Measurements from ENCODE around the gene TEX2. TPM values are rescaled to one million over a fixed set of nuclear protein-coding genes. Genes with fewer than 3 reads are reported as not detected.

The TEX2 gene
- total RNA-seq, 1 donor from 2014 or later = 15.9 TPM

- intact Hi-C loops (cut with micrococcal nuclease) = no loop called here
These were observed 97.7 kb downstream of the TEX2 start for GRCh38 chr17:64165347-64165746.

- intact Hi-C loops (cut with micrococcal nuclease) = no loop called here
These were observed 98.3 kb downstream of the TEX2 start for GRCh38 chr17:64164596-64165285.

- intact Hi-C loops (cut with micrococcal nuclease) = no loop called here
These were observed 99.6 kb downstream of the TEX2 start for GRCh38 chr17:64163468-64163867.

GRCh38 chr17:64162554-64162953, 100.5 kb downstream of the TEX2 start:
- intact Hi-C loops (cut with micrococcal nuclease) = loop anchor here (1.0 kb wide), 1 partner anchor 22 kb away; no protein-coding TSS in a partner anchor

GRCh38 chr17:64161380-64162176, 101.5 kb downstream of the TEX2 start:
- intact Hi-C loops (cut with micrococcal nuclease) = loop anchor here (1.0 kb wide), 1 partner anchor 23 kb away; no protein-coding TSS in a partner anchor

DNA sequence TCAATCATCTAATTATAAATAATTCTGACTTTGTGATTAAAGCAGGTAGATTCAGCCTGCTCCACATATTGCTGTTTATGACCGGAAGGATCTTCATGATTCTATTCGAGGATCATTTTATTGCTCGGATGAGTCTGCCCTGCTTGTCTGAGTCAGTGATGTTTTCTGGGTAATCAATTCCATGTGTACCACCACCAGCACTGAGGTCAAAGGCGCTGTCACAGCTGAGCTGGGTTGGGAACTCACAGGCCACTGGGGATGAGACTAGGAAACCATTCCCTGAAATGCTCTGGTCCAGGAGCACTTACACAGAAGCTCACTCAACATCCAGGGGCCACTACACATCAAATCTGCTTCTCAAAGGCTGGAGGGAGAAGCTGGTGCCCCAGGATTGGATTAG, 102.7 kb downstream of the TEX2 start:
- intact Hi-C loops (cut with micrococcal nuclease) = no loop called here

DNA sequence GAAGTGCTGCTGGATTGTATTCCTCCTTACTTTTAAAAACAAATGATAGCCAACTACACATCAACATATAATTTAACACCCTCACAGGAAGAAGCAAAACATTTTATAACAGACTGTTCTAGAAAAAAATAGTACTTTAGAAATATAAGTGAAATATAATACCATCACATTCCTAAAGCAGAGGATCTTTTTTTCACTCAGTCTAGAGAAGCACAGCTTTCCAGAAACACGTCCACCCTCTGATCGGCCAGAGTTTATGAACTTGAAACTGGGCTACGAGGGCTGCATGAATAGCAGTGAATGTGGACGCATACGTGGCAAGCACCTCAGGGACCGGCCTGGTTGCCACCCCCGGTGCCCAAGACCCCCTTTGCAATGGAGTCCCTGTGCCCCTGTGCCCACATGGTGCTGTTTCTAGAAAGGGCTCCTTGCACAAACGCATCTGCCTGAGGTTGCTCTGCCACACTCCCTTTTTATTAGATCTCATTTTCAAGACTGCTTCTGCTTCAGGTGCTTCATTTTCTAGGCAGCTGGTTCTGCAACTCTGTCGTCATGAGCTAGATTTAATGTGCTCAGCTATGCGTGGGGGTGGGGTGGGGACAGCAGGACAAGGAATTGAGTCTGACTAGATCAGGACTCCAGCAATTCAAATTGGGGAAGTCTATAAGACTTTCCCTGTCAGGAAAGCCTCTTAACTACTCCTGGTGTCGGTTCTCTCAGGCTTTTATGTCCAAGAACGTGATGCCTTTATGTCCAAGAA, 104.0 kb downstream of the TEX2 start:
- intact Hi-C loops (cut with micrococcal nuclease) = no loop called here

DNA sequence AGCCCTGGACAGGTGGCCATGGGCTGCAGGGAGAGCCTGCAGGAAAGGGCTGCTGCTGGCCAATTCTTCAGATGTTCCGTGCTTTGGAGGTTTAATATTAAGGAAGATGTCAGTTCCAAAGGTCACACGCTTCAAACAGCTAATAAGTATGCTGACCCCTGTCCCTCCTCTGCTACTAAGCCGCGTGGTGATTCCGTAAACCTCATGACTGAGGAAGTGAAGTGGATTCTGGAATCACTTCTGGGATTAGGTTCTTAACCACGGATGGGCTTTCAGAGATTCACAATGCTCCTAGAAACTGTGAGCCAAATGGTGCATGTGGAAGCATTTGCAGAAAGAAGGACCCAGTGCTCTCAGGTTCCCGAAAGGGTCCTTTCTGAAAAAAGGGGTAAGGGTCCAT, 104.7 kb downstream of the TEX2 start:
- intact Hi-C loops (cut with micrococcal nuclease) = no loop called here

DNA sequence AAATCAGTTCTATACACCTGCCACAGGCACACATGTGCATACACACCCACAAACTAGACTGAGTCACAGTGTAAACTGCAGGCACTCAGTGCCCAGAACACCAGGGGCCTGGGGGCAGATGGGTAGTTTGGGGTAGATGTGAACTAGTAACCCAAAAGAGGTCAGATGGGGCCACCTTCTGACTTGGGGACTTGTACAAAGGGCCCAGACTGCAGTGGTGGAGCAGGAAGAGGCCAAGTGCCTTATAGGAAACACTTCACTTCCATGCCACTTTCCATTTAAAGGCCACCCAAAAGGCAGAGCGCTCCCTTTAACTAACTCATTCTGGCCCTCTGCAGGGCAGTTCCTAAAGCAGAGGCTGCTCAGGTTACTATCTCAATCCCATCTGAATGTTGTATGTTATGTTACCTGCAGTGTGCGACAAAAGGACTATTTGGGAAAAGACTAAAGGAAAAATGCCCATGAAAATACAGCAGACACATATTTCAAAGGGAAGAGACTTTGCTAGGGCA, 105.3 kb downstream of the TEX2 start:
- intact Hi-C loops (cut with micrococcal nuclease) = no loop called here

GRCh38 chr17:64156670-64157069, 106.4 kb downstream of the TEX2 start:
- intact Hi-C loops (cut with micrococcal nuclease) = no loop called here

- intact Hi-C loops (cut with micrococcal nuclease) = no loop called here
These were observed 107.1 kb downstream of the TEX2 start for GRCh38 chr17:64155751-64156544.

DNA sequence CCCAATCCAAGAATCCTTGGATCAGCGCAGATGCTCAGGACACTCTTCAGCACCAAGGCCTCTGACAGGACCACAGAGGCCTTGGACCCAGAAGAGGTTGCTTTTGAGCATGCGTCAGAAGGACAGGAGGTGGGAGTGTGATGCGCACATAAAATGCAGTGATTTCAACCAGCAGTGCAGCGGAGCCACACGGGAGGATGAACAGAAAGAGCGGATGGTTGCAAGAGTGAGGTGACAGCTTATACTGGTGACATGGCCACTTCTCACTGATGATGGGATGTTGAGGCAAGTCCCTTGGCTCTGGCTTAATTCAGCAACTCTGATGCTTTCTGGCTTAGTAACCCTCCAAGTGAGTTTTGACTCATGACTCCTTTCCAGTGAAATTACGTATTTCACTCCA, 107.9 kb downstream of the TEX2 start:
- intact Hi-C loops (cut with micrococcal nuclease) = no loop called here

- intact Hi-C loops (cut with micrococcal nuclease) = no loop called here
These were observed 108.3 kb downstream of the TEX2 start for GRCh38 chr17:64154717-64155116.

DNA sequence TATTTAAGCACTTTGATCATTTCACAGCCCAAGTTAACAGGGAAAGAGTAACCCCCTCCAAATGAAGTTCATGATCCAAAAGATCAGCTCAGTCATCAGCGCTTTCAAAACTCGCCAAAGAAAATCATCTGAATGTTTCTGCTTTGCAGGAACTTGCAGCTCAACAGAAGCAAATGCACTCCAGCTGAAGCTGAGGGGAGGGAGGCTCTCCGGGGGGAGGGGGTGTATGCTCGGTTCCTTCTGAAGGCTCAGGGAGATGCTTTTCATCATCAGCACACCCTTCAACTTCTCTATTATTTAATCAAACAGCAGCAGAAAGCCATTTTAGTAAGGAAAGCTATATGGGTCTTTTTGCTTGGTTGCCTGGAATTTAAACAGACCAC, 108.8 kb downstream of the TEX2 start:
- intact Hi-C loops (cut with micrococcal nuclease) = no loop called here

- intact Hi-C loops (cut with micrococcal nuclease) = no loop called here
These were observed 109.3 kb downstream of the TEX2 start for GRCh38 chr17:64153565-64154312.

DNA sequence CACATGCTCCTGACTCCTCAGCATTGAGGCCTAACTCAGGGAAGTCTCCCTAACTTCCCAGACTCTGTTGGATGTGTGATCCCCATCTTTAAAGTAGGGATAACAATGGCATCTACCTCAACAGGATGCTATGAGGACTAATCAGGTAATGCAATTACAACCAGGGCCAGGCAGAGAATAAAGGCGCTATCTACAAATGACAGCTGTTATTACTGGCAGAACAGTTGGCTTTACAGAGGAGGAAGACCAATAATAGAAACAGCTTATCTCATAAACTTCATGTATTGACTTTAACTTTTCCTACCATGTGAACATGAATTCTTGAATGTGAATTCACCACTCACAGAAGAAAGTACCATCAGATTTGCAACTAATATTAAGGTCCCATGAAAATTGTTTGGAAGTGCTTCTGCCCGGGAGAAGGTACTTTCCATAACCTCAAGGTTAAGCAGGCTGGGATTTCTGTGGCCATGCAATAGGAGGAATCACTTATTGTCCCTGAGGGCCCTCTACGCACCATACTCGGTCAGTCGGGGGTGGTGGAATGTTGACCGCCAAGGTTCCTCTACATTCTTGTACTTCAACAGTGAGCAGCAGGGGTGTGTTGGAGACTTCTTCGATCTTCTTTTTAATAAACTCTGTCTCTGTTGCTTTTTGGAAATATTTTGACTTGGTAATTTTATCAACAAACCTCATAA, 110.5 kb downstream of the TEX2 start:
- intact Hi-C loops (cut with micrococcal nuclease) = no loop called here

GRCh38 chr17:64151016-64151368, 112.1 kb downstream of the TEX2 start:
- intact Hi-C loops (cut with micrococcal nuclease) = no loop called here

DNA sequence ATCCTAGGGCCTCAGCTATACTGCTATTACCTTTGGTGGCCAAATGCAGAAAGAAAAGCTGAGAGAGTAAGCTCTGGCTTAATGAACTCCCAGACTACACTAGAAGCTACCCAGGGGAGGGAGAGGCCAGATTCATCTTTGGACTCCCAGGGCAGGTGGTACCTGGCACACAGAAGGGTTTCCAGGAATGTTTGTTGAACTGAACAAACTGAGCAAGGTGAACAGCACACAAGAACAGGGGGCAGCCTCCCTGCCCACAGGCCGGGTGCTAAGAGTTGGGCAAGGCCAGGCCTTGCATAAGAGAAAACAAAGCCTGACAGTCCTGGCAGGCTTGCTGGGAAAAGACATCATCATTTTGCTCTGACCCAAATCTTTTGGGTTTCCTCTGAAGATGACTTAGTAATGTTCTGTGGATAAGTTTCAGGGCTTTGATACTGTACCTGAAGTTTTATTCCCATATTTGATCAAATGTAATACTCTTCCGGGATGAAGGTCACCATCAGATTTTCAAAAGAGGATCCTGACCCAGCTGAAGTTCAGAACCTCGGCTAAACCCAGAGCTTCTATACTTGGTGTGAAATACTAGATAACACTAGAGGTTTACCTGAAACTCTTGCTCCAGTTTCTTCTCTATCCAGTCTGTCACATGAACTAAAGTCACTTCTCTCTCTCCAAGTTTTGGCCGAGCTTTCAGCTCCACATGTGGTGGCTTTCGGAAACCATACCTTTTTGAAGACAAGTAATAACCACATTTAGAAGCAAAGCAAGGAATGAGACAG, 112.6 kb downstream of the TEX2 start:
- intact Hi-C loops (cut with micrococcal nuclease) = no loop called here

DNA sequence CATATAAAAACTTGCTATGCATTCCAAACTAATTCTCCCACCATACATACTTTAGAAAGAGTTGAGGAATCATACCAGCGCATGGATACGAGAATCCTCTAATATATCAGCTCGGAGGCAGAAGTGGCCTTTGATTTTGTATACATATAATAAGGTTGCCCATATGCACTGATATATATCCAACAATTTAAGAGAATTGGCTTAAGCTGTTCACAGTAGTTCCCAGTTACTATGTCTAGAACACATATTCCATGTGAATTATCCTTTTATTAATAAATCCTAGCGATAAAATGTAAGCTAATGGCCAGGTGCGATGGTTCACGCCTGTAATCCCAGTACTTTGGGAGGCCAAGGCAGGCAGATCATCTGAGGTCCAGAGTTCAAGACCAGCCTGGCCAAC, 113.9 kb downstream of the TEX2 start:
- intact Hi-C loops (cut with micrococcal nuclease) = loop anchor here (5.0 kb wide), 2 partner anchors 122 to 307 kb away; partner anchors contain the start of gene SMARCD2

Measured in T-helper 1 cell treated with Interleukin-12 subunit alpha and Interleukin-12 subunit beta and Interleukin-4 antibody, amounts not matched to agents 30 ng/mL and 1 ng/mL, for 36 hours (primary cell).